GM19099 (cell line): ENCODE measurements around the gene PDE3A.

Source experiments
- POLR2A ChIP-seq: IDR thresholded peaks from 3 replicates; pipeline ENCODE4 v1.6.1; 2011; ENCODE audit warnings: low read depth; ENCODE audit not compliant: insufficient read length; ENCODE audit errors: extremely low read depth

Gene PDE3A

DNA sequence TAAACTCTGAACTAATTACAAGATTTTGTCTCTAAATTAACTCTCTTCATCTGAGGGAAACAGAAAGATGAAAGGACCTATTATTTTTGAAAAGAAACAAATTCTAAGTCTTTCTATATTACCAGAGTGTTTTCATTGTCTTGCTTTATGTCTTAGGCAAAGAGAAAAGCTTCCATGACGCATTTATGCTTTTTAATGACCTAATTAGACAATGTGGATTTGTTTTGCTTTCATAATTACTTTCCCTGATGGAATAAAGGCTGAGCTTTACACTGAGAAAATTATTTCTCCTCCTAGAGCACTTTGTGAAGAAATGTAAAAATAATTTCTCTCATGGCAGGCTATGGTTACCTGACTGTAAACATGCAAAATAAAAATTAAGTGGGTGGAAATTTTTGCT is 188.8 kb downstream of the PDE3A start:
- no peak for TF ChIP-seq POLR2A

DNA sequence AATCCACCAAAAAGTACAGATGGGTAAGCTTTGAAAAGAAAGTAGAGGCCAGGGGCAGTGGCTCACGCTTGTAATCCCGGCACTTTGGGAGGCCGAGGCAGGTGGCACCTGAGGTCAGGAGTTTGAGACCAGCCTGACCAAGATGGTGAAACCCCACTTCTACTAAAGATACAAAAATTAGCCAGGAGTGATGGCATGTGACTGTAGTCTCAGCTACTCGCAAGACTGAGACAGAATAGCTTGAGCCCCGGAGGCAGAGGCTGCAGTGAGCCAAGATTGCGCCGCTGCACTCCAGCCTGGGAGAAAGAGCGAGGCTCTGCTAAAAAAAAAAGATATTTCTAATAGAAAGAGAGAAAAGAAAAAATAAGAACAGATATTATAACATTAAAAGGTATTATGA is 192.6 kb downstream of the PDE3A start:
- TF ChIP-seq POLR2A = no peak

DNA sequence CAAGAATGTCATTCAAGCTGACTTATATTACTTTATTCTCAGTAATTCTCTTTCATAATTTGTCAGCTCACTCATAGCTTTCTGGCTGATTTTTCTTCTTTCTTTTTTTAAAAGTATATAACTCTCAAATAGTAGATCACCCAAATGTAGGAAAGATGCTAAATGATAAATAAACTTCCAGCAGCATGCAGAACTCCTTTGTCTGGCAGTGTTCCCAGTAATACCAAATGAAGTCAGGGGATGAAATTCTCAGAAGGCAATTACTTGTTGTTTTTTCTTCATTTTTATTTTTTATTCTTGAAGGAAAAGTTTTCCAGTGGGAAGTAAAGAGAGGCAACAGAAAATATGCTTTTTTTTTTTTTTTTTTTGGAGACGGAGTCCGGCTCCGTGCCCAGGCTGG is 193.5 kb downstream of the PDE3A start:
- TF ChIP-seq POLR2A = no peak

DNA sequence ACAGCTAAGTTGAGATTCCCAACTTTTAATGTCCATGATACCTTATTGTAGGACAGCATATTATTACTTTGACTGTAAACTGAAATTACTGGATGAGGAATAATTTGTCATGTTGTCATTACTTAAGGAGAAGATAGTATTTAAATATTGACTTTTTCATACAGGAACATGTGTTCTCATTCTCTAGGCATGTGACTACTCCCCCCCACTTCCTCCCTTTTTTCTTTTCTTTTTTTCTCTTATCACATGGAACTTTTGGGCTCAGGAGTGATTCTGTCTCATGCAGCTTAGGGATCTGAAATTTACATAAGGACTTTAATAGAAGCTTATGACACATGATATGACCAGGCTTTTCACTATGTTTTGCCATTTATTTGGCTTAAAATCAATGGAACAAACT is 199.1 kb downstream of the PDE3A start:
- no peak for TF ChIP-seq POLR2A

DNA sequence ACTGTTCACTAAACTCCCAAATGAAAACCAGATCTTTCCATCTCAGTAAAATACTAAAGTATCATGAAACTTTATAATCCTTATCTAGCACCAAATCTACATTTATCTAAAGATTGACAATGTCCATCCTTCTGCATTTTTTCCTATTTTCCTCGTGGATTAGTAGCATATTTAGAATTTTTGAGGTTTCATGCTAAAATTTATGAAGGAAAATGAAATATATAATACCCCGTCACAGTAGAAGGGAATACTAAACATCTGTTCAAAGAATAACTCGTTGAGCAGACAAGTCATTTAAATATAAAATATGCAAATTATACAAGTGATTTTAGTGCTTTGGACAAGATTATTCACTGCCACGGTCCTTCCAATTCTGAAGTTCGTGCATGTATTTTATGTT is 204.1 kb downstream of the PDE3A start:
- TF ChIP-seq POLR2A = no peak

DNA sequence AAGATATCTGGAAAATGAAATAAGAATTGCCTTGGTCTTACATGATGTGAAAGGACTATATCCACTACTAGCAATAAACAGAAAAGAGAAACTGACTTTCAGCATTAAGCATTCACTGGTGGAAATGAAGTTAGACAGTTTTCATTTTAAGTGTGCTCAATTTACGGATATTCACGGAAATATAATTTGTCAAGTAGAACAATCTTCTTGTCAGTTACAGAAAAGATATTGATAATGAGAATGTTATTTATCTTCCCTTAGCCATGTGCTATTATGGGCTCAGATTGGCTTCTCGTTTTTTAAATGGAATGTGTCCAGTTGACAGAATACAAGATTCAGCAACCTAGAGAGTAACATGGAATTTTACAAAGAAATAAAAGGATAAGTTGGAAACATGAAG is 208.2 kb downstream of the PDE3A start:
- TF ChIP-seq POLR2A = no peak

DNA sequence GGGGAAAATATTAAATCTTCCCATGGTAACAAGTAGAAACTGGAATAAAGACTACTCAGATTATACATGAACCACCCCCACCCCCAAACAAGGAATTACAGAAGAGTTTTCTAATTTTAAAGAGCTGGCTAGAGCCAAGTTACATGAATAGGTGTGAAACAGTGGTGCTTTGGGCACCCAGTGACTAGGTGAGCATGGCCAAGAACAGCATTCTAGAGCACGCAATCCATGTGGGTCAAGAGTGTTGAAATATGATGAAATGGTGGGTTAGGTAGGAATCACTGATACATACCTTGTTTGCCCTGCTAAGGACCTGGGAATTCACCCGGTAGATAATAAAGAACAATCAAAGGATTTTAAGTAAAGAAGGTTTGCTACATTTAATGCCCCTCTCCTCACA is 208.7 kb downstream of the PDE3A start:
- no peak for TF ChIP-seq POLR2A

DNA sequence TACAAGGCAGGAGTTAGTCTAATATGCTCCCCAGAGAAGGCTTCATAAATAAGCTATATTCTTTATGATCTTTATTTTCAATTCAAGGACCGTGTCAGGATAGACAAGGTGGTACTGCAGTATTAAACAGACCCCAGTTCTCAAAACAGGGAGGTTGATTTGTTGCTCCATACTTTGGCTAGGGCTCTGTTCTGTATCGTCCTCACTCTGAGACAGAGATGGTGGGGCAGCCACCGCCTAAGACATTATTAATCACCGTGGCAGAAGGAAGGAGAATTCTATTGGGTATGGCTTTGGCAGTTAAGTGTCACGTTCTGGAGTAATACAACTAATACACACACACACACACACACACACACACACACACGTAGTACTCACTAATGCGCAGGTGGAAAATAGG is 209.8 kb downstream of the PDE3A start:
- TF ChIP-seq POLR2A = no peak

DNA sequence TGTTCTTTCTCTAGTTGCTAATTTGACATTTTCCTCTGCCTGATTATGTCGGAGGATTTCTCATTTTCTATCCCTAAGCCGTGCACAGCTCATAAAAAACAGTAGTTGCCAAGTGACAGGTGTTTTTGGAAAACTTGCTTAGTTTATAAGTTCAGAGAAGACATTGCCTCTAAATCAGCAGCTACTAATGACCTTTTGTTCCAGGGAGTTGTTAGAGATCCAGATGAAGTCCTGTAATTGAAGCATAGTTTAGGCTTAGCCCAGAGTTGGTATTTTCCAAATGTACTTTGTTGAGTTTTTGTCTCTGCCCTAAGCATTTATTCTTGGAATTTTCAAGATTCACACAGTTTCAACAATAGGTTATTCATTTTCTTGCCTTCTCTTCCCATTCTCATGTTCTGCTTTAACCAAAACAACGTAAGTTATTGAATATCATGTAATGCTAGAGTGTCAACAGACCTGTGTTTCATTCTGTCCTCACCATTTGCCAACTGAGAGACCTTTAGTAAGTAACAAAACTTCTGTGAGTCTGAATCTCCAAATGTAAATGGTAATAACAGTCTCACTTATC is 216.8 kb downstream of the PDE3A start:
- TF ChIP-seq POLR2A = no peak

DNA sequence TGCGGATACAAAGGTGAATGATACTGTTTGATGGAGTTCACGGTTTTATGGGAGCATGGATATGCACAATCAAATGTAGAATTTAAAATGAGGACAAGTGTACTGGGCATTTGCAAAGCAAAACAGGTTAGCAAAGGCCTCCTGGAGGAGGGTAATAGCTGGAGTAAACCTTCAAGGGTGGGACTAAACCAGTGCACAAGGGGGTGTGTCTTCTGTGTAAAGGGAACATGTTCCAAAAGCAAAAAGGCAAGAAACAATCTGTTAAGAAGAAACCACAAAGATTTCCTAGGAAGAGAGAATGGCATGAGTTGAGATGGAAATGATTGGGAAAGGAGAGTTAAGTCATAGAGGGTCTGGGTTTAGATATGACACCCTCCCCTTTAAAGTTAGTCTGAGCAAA is 217.6 kb downstream of the PDE3A start:
- TF ChIP-seq POLR2A = no peak

DNA sequence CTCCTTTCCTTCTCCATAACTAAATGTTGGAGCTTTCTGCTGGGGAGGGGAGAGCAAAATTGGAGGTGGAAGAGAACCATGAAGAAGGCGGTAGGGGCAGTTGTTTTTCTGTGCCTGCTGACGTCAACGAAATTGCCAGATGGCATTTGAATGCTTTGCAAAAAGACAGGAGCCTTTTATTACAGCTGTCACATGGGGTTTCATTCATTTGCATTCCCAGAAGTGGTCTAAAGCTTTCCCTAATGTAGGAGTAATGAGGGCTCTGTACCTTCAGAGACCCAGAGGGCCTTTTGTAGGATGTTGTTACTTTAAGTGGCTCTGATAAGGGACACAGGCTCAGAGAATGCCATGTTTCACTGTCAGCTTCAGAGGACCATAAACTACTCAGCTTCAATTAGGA is 219.7 kb downstream of the PDE3A start:
- no peak for TF ChIP-seq POLR2A

DNA sequence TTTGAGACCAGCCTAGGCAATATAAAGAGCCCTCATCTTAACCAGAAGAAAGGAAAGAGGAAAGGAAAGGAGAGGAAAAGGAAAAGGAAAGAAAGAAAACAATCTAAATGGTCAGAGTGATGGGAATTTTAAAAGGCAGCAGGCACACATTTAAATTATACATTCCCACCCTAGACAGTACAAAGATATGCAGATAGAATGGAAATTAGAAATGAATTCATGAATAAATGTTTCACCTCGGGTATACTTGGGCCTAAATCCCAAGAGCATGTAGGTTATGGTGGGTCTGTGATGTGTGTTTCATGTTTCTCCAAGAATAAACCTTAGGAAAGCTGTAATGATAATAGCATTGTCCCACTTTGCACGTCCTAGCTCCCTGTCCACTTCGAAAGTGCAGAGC is 222.2 kb downstream of the PDE3A start:
- no peak for TF ChIP-seq POLR2A

DNA sequence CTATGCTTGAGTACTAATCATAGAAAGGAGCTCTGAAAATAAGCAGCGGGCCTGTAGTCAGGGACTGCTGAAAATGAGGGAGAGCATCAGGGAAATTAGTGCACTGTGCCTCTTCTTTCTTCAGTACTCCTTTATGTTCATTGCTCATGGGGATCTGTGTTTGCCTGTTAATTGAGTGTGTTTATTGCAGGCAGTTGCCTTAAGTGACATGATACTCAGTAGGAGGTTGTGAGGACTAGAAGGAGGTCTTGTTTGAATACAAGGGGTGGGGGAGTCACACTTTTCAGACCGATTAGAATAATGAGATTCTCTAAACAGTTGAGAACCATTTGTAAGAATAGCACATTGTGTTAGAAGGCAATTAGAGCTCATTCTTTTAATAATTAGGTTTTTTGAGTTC is 224.2 kb downstream of the PDE3A start:
- TF ChIP-seq POLR2A = no peak

DNA sequence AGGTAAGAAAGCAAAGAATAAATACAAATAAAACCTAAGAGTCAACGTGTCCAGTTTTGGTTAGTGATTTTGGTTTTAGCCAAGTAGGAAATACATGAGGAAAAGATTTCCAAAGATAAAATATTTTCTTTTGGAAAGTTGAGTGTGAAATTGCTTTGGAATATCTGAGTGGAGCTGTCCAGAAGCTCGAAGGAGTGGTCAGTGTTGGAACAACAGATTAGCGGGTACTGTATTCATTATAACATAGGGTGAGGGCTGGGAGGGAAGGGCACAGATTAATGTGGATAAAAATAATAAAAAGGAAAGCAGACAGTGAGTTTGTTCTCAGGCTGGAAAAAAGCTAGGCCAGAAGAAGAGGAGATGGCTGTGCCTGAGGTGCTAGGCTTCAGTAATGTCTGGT is 225.3 kb downstream of the PDE3A start:
- no peak for TF ChIP-seq POLR2A

DNA sequence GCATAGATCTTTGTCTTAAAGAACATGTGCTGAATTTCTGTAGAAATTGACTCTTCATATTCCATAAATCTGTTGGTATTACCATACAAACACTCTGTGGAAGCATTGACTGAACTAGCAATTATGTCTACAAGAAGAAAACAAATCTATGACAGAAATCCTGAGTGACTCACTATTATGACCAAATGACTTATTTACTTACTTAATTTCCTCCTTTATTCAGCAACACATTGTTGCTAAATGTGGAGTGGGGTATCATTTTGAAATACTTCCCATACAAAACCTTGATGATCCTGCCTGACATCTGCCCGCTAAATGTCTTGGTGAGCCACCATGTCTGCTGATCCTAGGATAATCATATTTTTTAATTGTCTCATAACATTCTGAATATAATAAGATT is 227.7 kb downstream of the PDE3A start:
- no peak for TF ChIP-seq POLR2A

DNA sequence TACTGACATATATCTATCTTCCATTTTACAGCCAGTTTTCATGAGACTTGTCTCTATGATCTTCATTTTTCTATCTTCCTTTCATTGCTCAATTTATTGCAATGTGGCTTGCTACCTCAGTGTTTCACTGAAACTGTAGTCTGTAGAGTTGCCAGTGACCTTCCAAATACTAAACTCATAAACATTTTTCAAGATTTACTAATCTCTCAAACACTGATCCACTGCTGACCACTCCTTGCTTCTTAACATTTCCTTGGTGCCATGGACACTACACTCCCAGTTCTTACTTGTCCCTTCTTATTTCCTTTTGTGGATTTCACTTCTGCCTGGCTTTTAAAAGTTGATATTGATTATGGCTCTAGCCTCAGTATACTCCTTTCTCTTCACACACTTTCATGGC is 231.4 kb downstream of the PDE3A start:
- no peak for TF ChIP-seq POLR2A

DNA sequence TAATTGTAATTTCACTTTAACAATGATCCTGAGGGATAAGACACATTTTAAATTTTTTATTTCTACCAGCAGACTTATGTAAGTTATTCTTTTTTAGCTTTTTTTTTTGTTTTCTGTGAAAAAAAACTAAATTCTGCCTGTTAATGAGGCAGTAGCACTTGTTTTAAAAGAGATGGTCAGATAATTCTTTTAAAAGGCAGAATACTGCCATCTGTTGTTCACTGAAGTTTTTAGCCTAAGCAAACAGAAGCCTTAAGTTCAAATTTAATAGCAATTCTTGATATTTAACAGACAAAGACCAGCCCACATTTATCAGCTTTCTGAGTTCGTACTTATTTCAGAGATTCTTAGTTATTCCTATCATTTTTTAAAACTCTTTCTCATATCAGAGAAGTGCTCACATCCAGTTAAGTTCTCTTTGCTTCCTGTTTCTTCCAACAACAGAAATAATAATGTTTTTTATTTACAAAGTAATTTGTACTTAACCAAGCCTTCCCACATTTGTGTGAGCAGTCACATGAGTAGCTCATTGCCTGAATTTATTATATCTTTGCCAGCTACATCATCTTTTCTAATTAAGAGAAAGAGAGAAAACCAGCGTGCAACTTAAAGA is 233.4 kb downstream of the PDE3A start:
- TF ChIP-seq POLR2A = no peak
